Liver (tissue), 9 donors: ENCODE data around the gene ZAP70. TPM values are rescaled to one million over a fixed set of nuclear protein-coding genes. Genes with fewer than 3 reads are reported as not detected.

Experiments
- DNase-seq: peaks from one replicate; pipeline ENCODE4 v3.0.0-alpha.2; 2017; ENCODE audit warnings: low spot score
- H3K27ac ChIP-seq, 2 donors: one replicate each; pipeline ENCODE4 v1.7.0; 2013; ENCODE audit warnings: inconsistent platforms in 2 of 2, low read length in 2 of 2, control low read depth in 1 of 2, low read depth in 1 of 2, mild to moderate bottlenecking in 1 of 2
- H3K27me3 ChIP-seq, 4 donors: one replicate each; pipeline versions ENCODE4 v1.6.1 to v1.7.0; 2013; ENCODE audit warnings: low read length in 3 of 4, inconsistent platforms in 1 of 4, mild to moderate bottlenecking in 1 of 4, moderate library complexity in 1 of 4; ENCODE audit not compliant: control insufficient read depth in 4 of 4, insufficient read depth in 4 of 4
- H3K36me3 ChIP-seq, 4 donors: one replicate each; pipeline versions ENCODE4 v1.6.1 to v1.7.0; 2013; ENCODE audit warnings: low read length in 3 of 4, mild to moderate bottlenecking in 3 of 4, low read depth in 1 of 4, moderate library complexity in 1 of 4; ENCODE audit not compliant: control insufficient read depth in 4 of 4, insufficient read depth in 3 of 4
- H3K4me1 ChIP-seq, 4 donors: one replicate each; pipeline versions ENCODE4 v1.6.1 to v1.7.0; 2013; ENCODE audit warnings: low read length in 3 of 4, mild to moderate bottlenecking in 3 of 4, moderate library complexity in 1 of 4; ENCODE audit not compliant: control insufficient read depth in 4 of 4, insufficient read depth in 4 of 4
- H3K4me3 ChIP-seq, 3 donors: one replicate each; pipeline versions ENCODE4 v1.6.1 to v1.7.0; 2013; ENCODE audit warnings: low read length in 3 of 3, control low read depth in 1 of 3, low read depth in 1 of 3, mild to moderate bottlenecking in 1 of 3
- H3K9ac ChIP-seq, 2 donors: one replicate each; pipeline ENCODE4 v1.7.0; 2013; ENCODE audit warnings: low read length in 2 of 2, mild to moderate bottlenecking in 2 of 2, moderate library complexity in 2 of 2, control low read depth in 1 of 2, low read depth in 1 of 2
- H3K9me3 ChIP-seq, 4 donors: one replicate each; pipeline versions ENCODE4 v1.6.1 to v1.7.0; 2013; ENCODE audit warnings: low read length in 3 of 4; ENCODE audit not compliant: control insufficient read depth in 4 of 4
- EGR1 ChIP-seq, 2 donors: IDR thresholded peaks; 2 replicates each; pipeline ENCODE4 v1.6.1; 2016 to 2018; ENCODE audit warnings: antibody characterized with exemption in 2 of 2, low read depth in 2 of 2
- FOXA1 ChIP-seq: IDR thresholded peaks from 2 replicates; pipeline ENCODE4 v1.6.1; 2016; ENCODE audit warnings: antibody characterized with exemption
- FOXA2 ChIP-seq: IDR thresholded peaks from 2 replicates; pipeline ENCODE4 v1.6.1; 2016; ENCODE audit warnings: antibody characterized with exemption
- GABPA ChIP-seq, 2 donors: IDR thresholded peaks in 1 of 2; conservative IDR thresholded peaks in 1 of 2; 2 replicates each; pipeline ENCODE4 v1.6.1; 2016; ENCODE audit warnings: antibody characterized with exemption in 2 of 2, mild to moderate bottlenecking in 1 of 2, moderate library complexity in 1 of 2
- HNF4A ChIP-seq, 2 donors: conservative IDR thresholded peaks; 2 replicates each; pipeline ENCODE4 v1.6.1; 2016; ENCODE audit warnings: antibody characterized with exemption in 2 of 2, mild to moderate bottlenecking in 2 of 2
- HNF4G ChIP-seq: IDR thresholded peaks from 2 replicates; pipeline ENCODE4 v1.6.1; 2016; ENCODE audit warnings: antibody characterized with exemption
- MAX ChIP-seq: IDR thresholded peaks from 2 replicates; pipeline ENCODE4 v1.6.1; 2016; ENCODE audit warnings: antibody characterized with exemption
- NR2F2 ChIP-seq: IDR thresholded peaks from 2 replicates; pipeline ENCODE4 v1.6.1; 2016; ENCODE audit warnings: antibody characterized with exemption
- RAD21 ChIP-seq, 2 donors: IDR thresholded peaks; 2 replicates each; pipeline ENCODE4 v1.6.1; 2016; ENCODE audit warnings: antibody characterized with exemption in 2 of 2, mild to moderate bottlenecking in 2 of 2
- RXRA ChIP-seq, 2 donors: IDR thresholded peaks; 2 replicates each; pipeline ENCODE4 v1.6.1; 2017 to 2018; ENCODE audit warnings: antibody characterized with exemption in 2 of 2, mild to moderate bottlenecking in 1 of 2
- SP1 ChIP-seq: IDR thresholded peaks from 2 replicates; pipeline ENCODE4 v1.6.1; 2018; ENCODE audit warnings: antibody characterized with exemption, mild to moderate bottlenecking
- TAF1 ChIP-seq: conservative IDR thresholded peaks from 2 replicates; pipeline ENCODE4 v1.6.1; 2016; ENCODE audit warnings: antibody characterized with exemption, mild to moderate bottlenecking
- YY1 ChIP-seq: IDR thresholded peaks from 2 replicates; pipeline ENCODE4 v1.6.1; 2016; ENCODE audit warnings: antibody characterized with exemption, mild to moderate bottlenecking
- ZBTB33 ChIP-seq: IDR thresholded peaks from 2 replicates; pipeline ENCODE4 v1.6.1; 2016; ENCODE audit warnings: antibody characterized with exemption
- WGBS: extraction: QIAGEN DNeasy Blood & Tissue Kit; methylation state at CpG from one replicate; pipeline ENCODE4 v1.1.7; 2013; 5-methylcytosine and 5-hydroxymethylcytosine counted together
- polyA plus RNA-seq, 2 donors: library from polyadenylated mRNA; stranded (reverse) in 1 of 2; unstranded in 1 of 2; fragments of 200-250 nt in 1 of 2; fragments of >200 nt in 1 of 2; fragmentation: Nextera tagmentation in 1 of 2; extraction: Ambion mirVana in 1 of 2; gene quantifications; one replicate each; pipeline versions ENCODE4 v1.2.1 to v1.2.3, GENCODE V29; 2013 to 2015
- total RNA-seq, 2 donors: library from RNA; depleted of rRNA; stranded (reverse); fragments of >200 nt; gene quantifications; one replicate each; pipeline ENCODE4 v1.2.3, GENCODE V29; 2014
- TF ChIP-seq, protein P1 (sequence below): IDR thresholded peaks from 2 replicates; pipeline ENCODE4 v1.6.1; 2016; ENCODE audit warnings: antibody characterized with exemption
- TF ChIP-seq, protein P2 (sequence below): fragments of 150-350 bp; IDR thresholded peaks from 2 replicates; pipeline ENCODE4 v1.5.1; 2017; ENCODE audit warnings: improper control_type of control experiment, low read depth, low read length; ENCODE audit not compliant: missing input control
- TF ChIP-seq, protein P3 (sequence below): IDR thresholded peaks from 2 replicates; pipeline ENCODE4 v1.6.1; 2016; ENCODE audit warnings: antibody characterized with exemption, mild to moderate bottlenecking
- donor health status: healthy.
- donor health status: healthy.
- donor health status: healthy.
- donor health status: healthy.
- donor health status: healthy.

ZAP70 gene
- total and polyA plus RNA-seq, 4 donors: 1.2 to 4.9 (median 1.4) TPM

DNA sequence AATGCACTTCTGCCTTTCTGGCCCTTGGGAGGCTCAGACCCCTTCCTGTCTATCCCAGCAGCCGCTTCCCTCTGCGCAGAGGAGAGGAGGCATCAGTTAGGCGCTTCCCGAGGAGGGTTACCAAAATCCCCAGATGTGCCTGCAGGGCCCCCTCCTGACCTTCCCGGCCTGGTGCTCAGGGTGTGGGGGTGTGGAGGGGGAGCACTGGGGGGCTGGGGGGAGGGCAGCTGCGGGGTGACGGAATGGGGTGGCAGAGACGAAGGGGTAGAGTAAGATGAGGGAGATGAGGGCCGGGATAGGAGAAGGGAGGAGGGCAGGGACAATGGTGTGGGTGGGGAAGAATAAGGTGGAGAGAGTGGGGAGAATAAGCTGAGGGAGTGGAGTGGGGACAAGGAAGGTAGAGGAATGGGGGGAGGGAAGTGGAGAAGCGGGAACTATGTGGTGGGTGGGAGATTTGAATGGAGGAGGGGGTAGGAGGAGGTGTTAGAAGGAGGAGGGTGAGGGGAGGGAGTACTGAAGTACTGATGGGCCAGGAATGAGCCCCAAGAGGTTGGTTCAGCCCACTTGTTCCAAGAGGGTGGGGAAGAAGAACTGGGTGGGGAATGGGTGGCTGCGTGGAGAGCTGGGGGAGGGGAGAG is 6.5 kb upstream of the ZAP70 start:
- Histone ChIP-seq H3K4me1 (peaks cover 0 to 3% (median 0%) of the 10 kb centered on the region in 4 donors), H3K9ac (no peak overlapping the region), H3K36me3 (no peaks in the 10 kb centered on the region), H3K27me3 (no peaks in the 10 kb centered on the region), H3K4me3 (no peak overlapping the region), H3K27ac (no peak overlapping the region), H3K9me3 (no peaks in the 10 kb centered on the region)
- TF ChIP-seq RAD21 (IDR thresholded peaks at IDR 0.05) (no peak), NR2F2 (no peak), MAX (no peak), SP1 (no peak), HNF4A (conservative IDR thresholded peaks at IDR 0.05) (no peak), GABPA (IDR thresholded peaks at IDR 0.05 in 1 of 2, conservative IDR thresholded peaks at IDR 0.05 in 1 of 2) (no peak), ZBTB33 (no peak), FOXA1 (no peak), HNF4G (no peak), EGR1 (IDR thresholded peaks at IDR 0.05; ENCODE audit: low read depth in 2 of 2) (no peak), FOXA2 (no peak), TAF1 (no peak), YY1 (no peak), RXRA (IDR thresholded peaks at IDR 0.05) (no peak)
- TF ChIP-seq, protein P1, sequence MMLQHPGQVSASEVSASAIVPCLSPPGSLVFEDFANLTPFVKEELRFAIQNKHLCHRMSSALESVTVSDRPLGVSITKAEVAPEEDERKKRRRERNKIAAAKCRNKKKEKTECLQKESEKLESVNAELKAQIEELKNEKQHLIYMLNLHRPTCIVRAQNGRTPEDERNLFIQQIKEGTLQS: no peak
- TF ChIP-seq, protein P2, sequence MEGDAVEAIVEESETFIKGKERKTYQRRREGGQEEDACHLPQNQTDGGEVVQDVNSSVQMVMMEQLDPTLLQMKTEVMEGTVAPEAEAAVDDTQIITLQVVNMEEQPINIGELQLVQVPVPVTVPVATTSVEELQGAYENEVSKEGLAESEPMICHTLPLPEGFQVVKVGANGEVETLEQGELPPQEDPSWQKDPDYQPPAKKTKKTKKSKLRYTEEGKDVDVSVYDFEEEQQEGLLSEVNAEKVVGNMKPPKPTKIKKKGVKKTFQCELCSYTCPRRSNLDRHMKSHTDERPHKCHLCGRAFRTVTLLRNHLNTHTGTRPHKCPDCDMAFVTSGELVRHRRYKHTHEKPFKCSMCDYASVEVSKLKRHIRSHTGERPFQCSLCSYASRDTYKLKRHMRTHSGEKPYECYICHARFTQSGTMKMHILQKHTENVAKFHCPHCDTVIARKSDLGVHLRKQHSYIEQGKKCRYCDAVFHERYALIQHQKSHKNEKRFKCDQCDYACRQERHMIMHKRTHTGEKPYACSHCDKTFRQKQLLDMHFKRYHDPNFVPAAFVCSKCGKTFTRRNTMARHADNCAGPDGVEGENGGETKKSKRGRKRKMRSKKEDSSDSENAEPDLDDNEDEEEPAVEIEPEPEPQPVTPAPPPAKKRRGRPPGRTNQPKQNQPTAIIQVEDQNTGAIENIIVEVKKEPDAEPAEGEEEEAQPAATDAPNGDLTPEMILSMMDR: no peak
- TF ChIP-seq, protein P3, sequence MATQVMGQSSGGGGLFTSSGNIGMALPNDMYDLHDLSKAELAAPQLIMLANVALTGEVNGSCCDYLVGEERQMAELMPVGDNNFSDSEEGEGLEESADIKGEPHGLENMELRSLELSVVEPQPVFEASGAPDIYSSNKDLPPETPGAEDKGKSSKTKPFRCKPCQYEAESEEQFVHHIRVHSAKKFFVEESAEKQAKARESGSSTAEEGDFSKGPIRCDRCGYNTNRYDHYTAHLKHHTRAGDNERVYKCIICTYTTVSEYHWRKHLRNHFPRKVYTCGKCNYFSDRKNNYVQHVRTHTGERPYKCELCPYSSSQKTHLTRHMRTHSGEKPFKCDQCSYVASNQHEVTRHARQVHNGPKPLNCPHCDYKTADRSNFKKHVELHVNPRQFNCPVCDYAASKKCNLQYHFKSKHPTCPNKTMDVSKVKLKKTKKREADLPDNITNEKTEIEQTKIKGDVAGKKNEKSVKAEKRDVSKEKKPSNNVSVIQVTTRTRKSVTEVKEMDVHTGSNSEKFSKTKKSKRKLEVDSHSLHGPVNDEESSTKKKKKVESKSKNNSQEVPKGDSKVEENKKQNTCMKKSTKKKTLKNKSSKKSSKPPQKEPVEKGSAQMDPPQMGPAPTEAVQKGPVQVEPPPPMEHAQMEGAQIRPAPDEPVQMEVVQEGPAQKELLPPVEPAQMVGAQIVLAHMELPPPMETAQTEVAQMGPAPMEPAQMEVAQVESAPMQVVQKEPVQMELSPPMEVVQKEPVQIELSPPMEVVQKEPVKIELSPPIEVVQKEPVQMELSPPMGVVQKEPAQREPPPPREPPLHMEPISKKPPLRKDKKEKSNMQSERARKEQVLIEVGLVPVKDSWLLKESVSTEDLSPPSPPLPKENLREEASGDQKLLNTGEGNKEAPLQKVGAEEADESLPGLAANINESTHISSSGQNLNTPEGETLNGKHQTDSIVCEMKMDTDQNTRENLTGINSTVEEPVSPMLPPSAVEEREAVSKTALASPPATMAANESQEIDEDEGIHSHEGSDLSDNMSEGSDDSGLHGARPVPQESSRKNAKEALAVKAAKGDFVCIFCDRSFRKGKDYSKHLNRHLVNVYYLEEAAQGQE: no peak
- DNase-seq: no peak
- WGBS: 76% methylated on average over 11 of the region's 11 CpGs
